GM20000 (cell line): ENCODE results near the gene EGFLAM.

Experiments
- DNase-seq: peaks from one replicate; pipeline ENCODE4 v3.0.0; 2012; ENCODE audit warnings: low spot score
- CTCF ChIP-seq: IDR thresholded peaks from 2 replicates; pipeline ENCODE4 v1.5.1; 2012; ENCODE audit warnings: mild to moderate bottlenecking, control low read depth; ENCODE audit errors: extremely low read depth, missing control alignments

EGFLAM gene

GRCh38 chr5:38373743-38374142 is 115.4 kb downstream of the EGFLAM start:
- TF ChIP-seq CTCF = no peak
- no peak for DNase-seq

DNA sequence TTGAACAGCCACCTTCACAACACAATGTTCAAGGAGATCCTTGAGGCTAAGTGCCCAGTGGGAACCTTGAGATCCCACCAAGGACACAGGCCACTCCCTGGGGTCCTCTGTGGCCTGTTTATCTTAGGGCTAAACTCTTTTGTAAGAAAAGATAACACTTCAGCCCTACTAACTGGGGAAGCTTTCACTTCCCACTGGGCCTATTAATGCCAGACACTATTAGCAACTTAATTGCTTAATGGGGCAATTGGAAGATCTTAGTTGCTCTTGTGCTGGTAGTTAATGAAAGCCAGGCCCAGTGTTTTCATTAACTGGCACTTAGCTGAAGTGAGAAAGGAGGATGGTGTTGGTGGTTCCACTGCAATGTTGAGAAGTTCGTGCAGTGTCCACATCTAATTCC is 117.1 kb downstream of the EGFLAM start:
- TF ChIP-seq CTCF = no peak
- no peak for DNase-seq

GRCh38 chr5:38376404-38376803 is 118.0 kb downstream of the EGFLAM start:
- no peak for DNase-seq

DNA sequence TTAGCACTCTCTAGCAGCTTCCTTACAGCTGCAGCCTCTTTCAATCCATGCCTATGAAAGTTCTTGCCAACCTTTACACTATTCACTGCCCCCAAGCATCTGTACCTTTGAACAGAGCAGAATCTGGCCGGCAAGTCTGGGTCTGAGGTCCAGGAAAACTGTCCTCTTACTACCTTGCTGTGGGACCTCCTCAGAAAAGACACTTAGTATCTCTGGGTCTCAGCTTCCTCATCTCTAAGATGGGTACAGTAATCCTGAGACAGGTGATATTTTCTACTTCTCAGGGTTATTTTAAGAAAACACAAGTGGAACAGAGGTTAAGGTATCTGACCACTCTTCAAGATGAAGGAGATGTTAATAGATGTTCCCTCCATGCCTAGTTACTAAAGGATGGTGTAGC is 120.2 kb downstream of the EGFLAM start:
- DNase-seq = no peak
- TF ChIP-seq CTCF = no peak

More at GRCh38 chr5:38376404-38376803, 118.0 kb downstream of the EGFLAM start:
- TF ChIP-seq CTCF = no peak

- no peak for TF ChIP-seq CTCF
- no peak for DNase-seq
These were observed 121.1 kb downstream of the EGFLAM start for GRCh38 chr5:38379350-38379937.

GRCh38 chr5:38380537-38380936 is 122.2 kb downstream of the EGFLAM start:
- TF ChIP-seq CTCF = no peak
- no peak for DNase-seq

- DNase-seq = no peak
- no peak for TF ChIP-seq CTCF
These were observed 123.0 kb downstream of the EGFLAM start for GRCh38 chr5:38381361-38381760.

GRCh38 chr5:38382898-38383297 is 124.5 kb downstream of the EGFLAM start:
- TF ChIP-seq CTCF = peak; percentile 69
- DNase-seq = peak; percentile 60
